ENCODE results near the gene NRARP. TPM values are rescaled to one million over a fixed set of nuclear protein-coding genes. Genes with fewer than 3 reads are reported as not detected.
A peak's percentile ranks its signal among the peaks of the same experiment; 100 is the strongest.

NRARP gene
- total and polyA plus RNA-seq, 2 of the 13 experiments (the other 11 are each of a cell fraction or from before 2014, with no cell fraction given): 0.22 to 0.46 TPM

GRCh38 chr9:137254624-137255447 lies 47.2 kb downstream of the NRARP start, which contains the start of gene NELFB (continued):
- TF ChIP-seq, protein P1, sequence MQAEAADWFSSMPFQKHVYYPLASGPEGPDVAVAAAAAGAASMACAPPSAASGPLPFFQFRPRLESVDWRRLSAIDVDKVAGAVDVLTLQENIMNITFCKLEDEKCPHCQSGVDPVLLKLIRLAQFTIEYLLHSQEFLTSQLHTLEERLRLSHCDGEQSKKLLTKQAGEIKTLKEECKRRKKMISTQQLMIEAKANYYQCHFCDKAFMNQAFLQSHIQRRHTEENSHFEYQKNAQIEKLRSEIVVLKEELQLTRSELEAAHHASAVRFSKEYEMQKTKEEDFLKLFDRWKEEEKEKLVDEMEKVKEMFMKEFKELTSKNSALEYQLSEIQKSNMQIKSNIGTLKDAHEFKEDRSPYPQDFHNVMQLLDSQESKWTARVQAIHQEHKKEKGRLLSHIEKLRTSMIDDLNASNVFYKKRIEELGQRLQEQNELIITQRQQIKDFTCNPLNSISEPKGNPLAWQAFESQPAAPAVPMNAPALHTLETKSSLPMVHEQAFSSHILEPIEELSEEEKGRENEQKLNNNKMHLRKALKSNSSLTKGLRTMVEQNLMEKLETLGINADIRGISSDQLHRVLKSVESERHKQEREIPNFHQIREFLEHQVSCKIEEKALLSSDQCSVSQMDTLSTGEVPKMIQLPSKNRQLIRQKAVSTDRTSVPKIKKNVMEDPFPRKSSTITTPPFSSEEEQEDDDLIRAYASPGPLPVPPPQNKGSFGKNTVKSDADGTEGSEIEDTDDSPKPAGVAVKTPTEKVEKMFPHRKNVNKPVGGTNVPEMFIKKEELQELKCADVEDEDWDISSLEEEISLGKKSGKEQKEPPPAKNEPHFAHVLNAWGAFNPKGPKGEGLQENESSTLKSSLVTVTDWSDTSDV (CRISPR knock-in tag; IDR thresholded peaks at IDR 0.05): 0 out of 2 replicates have a peak, but pooled peaks have one; percentile 27
- no peak for TF ChIP-seq KLF13 (CRISPR knock-in tag; IDR thresholded peaks at IDR 0.05)
- TF ChIP-seq ZSCAN25 (CRISPR knock-in tag; IDR thresholded peaks at IDR 0.05): no peak; the same call in 1 of the 2 replicates
- no peak for TF ChIP-seq ZNF644 (CRISPR knock-in tag; IDR thresholded peaks at IDR 0.05; ENCODE audit: low read depth)
- TF ChIP-seq IRF2 (CRISPR knock-in tag; IDR thresholded peaks at IDR 0.05): no peak
- no peak for TF ChIP-seq GMEB2 (CRISPR knock-in tag; IDR thresholded peaks at IDR 0.05; ENCODE audit: low read depth)
- no peak for TF ChIP-seq ZNF496 (CRISPR knock-in tag; IDR thresholded peaks at IDR 0.05; ENCODE audit: insufficient replicate concordance)
- no peak for TF ChIP-seq PHF5A (CRISPR knock-in tag; IDR thresholded peaks at IDR 0.05; ENCODE audit: low read depth, unreplicated experiment)
- TF ChIP-seq RFX3 (CRISPR knock-in tag; IDR thresholded peaks at IDR 0.05): no peak
- TF ChIP-seq, protein P2, sequence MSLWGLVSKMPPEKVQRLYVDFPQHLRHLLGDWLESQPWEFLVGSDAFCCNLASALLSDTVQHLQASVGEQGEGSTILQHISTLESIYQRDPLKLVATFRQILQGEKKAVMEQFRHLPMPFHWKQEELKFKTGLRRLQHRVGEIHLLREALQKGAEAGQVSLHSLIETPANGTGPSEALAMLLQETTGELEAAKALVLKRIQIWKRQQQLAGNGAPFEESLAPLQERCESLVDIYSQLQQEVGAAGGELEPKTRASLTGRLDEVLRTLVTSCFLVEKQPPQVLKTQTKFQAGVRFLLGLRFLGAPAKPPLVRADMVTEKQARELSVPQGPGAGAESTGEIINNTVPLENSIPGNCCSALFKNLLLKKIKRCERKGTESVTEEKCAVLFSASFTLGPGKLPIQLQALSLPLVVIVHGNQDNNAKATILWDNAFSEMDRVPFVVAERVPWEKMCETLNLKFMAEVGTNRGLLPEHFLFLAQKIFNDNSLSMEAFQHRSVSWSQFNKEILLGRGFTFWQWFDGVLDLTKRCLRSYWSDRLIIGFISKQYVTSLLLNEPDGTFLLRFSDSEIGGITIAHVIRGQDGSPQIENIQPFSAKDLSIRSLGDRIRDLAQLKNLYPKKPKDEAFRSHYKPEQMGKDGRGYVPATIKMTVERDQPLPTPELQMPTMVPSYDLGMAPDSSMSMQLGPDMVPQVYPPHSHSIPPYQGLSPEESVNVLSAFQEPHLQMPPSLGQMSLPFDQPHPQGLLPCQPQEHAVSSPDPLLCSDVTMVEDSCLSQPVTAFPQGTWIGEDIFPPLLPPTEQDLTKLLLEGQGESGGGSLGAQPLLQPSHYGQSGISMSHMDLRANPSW (CRISPR knock-in tag; IDR thresholded peaks at IDR 0.05; ENCODE audit: borderline replicate concordance): no peak
- TF ChIP-seq CEBPZ (IDR thresholded peaks at IDR 0.05; ENCODE audit: low read length): no peak
- peak; percentile 87 for TF ChIP-seq ZNF430 (CRISPR knock-in tag; IDR thresholded peaks at IDR 0.05)
- peak; percentile 51; the same call in 1 of the 2 replicates for TF ChIP-seq NR2C2 (CRISPR knock-in tag; IDR thresholded peaks at IDR 0.05; ENCODE audit: borderline replicate concordance)
- peak; percentile 39; the same call in 1 of the 2 replicates for TF ChIP-seq ZNF160 (CRISPR knock-in tag; IDR thresholded peaks at IDR 0.05)
- no peak for TF ChIP-seq SSRP1 (CRISPR knock-in tag; IDR thresholded peaks at IDR 0.05)
- TF ChIP-seq ZNF724P (CRISPR knock-in tag; IDR thresholded peaks at IDR 0.05; ENCODE audit: borderline replicate concordance): no peak
- no peak for TF ChIP-seq SIX1 (CRISPR knock-in tag; IDR thresholded peaks at IDR 0.05; ENCODE audit: borderline replicate concordance)
- TF ChIP-seq HMG20B (CRISPR knock-in tag; conservative IDR thresholded peaks at IDR 0.05): no peak
- TF ChIP-seq ZKSCAN8 (CRISPR knock-in tag; IDR thresholded peaks at IDR 0.05; ENCODE audit: borderline replicate concordance): no peak
